Measurements from ENCODE around the gene NECTIN2. TPM values are rescaled to one million over a fixed set of nuclear protein-coding genes. Genes with fewer than 3 reads are reported as not detected.

The NECTIN2 gene
- total and polyA plus RNA-seq, 7 donors = 9.0 to 32.9 (median 18.1) TPM

DNA sequence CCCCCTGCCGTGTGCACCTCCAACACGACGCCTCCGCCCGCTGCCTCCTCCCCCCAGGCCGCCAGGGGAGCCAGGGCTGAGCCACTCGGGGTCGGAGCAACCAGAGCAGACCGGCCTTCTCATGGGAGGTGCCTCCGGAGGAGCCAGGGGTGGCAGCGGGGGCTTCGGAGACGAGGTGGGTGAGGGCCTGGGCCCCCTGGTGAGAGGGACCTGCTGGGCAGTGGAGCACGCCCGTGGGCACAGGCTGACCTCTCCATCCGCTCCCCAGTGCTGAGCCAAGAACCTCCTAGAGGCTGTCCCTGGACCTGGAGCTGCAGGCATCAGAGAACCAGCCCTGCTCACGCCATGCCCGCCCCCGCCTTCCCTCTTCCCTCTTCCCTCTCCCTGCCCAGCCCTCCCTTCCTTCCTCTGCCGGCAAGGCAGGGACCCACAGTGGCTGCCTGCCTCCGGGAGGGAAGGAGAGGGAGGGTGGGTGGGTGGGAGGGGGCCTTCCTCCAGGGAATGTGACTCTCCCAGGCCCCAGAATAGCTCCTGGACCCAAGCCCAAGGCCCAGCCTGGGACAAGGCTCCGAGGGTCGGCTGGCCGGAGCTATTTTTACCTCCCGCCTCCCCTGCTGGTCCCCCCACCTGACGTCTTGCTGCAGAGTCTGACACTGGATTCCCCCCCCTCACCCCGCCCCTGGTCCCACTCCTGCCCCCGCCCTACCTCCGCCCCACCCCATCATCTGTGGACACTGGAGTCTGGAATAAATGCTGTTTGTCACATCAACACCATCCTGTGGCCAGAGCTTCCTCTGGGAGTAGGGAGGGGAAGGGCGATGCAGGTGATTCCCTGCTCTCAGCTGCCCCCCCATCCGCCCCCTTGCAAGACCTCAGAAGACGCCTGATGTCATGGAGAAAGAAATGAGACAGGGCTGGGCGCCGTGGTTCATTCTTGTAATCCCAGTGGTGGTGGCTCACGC lies 25.2 kb upstream of the NECTIN2 start:
- 48 to 59% (median 54%) methylated on average over 24 to 35 of the region's 35 CpGs for WGBS, 3 donors
- H3K4me1 ChIP-seq = no peaks in the 10 kb centered on the region

DNA sequence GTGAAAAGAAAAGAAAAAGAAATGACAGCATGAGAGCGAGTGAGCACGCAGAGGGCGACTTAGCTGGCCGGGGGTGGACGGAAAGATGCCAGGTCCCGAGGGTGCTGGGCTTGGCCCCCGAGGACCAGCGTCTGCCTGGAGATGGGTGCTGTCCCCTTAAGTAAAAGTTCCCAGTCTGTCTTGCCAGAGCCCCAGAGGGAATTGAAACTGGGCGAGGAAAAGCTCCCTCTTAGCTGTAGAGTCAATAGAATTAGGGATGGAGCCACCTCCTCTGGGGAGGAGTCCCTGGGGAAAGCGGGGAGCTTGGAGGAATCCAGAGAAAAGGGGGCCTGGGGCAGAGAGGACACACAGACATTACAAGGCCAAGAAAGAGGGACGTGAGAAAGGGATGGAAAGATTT lies 23.9 kb upstream of the NECTIN2 start:
- no peak for ATAC-seq
- H3K9me3 ChIP-seq = no peaks in the 10 kb centered on the region
- no peak overlapping the region for H3K4me3 ChIP-seq
- intact Hi-C loops (cut with DNase I) = no loop called here
- WGBS, 3 donors = 54 to 62% (median 55%) methylated on average over 11 of the region's 11 CpGs
- TF ChIP-seq, protein P1, sequence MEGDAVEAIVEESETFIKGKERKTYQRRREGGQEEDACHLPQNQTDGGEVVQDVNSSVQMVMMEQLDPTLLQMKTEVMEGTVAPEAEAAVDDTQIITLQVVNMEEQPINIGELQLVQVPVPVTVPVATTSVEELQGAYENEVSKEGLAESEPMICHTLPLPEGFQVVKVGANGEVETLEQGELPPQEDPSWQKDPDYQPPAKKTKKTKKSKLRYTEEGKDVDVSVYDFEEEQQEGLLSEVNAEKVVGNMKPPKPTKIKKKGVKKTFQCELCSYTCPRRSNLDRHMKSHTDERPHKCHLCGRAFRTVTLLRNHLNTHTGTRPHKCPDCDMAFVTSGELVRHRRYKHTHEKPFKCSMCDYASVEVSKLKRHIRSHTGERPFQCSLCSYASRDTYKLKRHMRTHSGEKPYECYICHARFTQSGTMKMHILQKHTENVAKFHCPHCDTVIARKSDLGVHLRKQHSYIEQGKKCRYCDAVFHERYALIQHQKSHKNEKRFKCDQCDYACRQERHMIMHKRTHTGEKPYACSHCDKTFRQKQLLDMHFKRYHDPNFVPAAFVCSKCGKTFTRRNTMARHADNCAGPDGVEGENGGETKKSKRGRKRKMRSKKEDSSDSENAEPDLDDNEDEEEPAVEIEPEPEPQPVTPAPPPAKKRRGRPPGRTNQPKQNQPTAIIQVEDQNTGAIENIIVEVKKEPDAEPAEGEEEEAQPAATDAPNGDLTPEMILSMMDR (IDR thresholded peaks at IDR 0.05) = no peak
- H3K27ac ChIP-seq = peak overlapping the region; percentile 36
- no peak for DNase-seq
- H3K36me3 ChIP-seq (ENCODE audit: insufficient read depth in 1 of 2, low read depth in 1 of 2) = no peaks in the 10 kb centered on the region
- H3K27me3 ChIP-seq (ENCODE audit: insufficient read depth in 3 of 3, low read length in 2 of 3) = no peaks in the 10 kb centered on the region
- H3K4me1 ChIP-seq = no peaks in the 10 kb centered on the region

More for the DNA sequence above, 25.2 kb upstream of the NECTIN2 start:
- H3K36me3 ChIP-seq (ENCODE audit: insufficient read depth in 1 of 2, low read depth in 1 of 2) = no peaks in the 10 kb centered on the region
- TF ChIP-seq, protein P1 (IDR thresholded peaks at IDR 0.05) = no peak
- peak overlapping the region; percentile 36 for H3K27ac ChIP-seq
- H3K27me3 ChIP-seq (ENCODE audit: insufficient read depth in 3 of 3, low read length in 2 of 3) = no peaks in the 10 kb centered on the region
- DNase-seq (peak; percentile 52 to 69), ATAC-seq (peak; percentile 17 to 67 (median 57))
- H3K9me3 ChIP-seq = no peaks in the 10 kb centered on the region
- no peak overlapping the region for H3K4me3 ChIP-seq
- intact Hi-C loops (cut with DNase I) = no loop called here

DNA sequence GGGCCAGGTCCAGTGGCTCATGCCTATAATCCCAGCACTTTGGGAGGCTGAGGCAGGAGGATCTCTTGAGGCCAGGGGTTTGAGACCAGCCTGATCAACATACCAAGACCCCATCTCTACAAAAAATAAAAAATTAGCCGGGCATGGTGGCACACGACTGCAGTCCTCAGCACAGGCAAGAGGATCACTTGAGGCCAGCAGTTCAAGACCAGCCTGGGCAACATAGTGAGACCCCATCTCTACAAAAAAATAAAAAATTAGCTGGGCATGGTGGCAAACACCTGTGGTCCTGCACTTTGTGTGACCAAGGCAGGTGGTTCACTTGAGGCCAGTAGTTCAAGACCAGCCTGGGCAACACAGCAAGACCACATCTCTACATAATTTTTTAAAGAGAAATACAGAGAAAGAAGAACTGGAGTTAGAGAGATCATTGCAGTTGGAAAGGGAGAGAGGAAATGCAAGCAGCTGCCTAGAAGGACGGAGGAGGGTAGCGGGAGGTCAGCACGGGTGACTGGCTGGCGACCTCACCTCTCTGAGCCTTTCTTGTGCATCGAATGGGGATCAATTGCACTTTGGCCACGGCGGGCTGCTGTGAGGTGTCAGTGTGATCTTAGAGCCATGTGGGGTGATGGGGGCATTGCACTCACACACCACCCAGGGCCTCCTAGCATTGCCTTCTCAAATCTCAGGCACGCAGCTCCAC lies 23.3 kb upstream of the NECTIN2 start:
- ATAC-seq (no peak), DNase-seq (no peak)
- H3K4me1 ChIP-seq = no peaks in the 10 kb centered on the region
- no peak overlapping the region for H3K27ac ChIP-seq
- H3K4me3 ChIP-seq = no peak overlapping the region
- H3K36me3 ChIP-seq (ENCODE audit: insufficient read depth in 1 of 2, low read depth in 1 of 2) = no peaks in the 10 kb centered on the region
- WGBS, 3 donors = 52 to 59% (median 52%) methylated on average over 10 of the region's 10 CpGs
- no peaks in the 10 kb centered on the region for H3K27me3 ChIP-seq (ENCODE audit: insufficient read depth in 3 of 3, low read length in 2 of 3)
- no peaks in the 10 kb centered on the region for H3K9me3 ChIP-seq
- TF ChIP-seq, protein P1 (IDR thresholded peaks at IDR 0.05) = no peak
- intact Hi-C loops (cut with DNase I) = no loop called here

DNA sequence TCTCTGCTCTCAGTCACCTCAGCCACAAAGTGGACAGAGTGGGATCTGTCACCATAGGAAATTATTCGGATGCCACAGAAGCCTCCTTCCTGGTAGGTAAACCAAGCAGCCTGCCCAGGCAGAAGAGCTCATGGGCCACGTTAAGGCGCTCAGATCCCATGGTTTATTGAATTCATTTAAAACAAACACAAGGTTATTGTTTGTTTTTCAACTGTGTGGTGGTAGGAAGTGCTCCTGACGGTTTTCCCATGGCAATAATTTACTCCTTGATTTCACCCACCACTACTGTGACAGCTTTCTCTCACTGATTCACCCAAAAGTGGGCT lies 22.8 kb upstream of the NECTIN2 start:
- H3K27ac ChIP-seq = no peak overlapping the region

More for the DNA sequence above, 22.8 kb upstream of the NECTIN2 start:
- Histone ChIP-seq H3K9me3 (no peaks in the 10 kb centered on the region), H3K4me3 (no peak overlapping the region), H3K27me3 (ENCODE audit: insufficient read depth in 3 of 3, low read length in 2 of 3) (no peaks in the 10 kb centered on the region), H3K36me3 (ENCODE audit: insufficient read depth in 1 of 2, low read depth in 1 of 2) (no peaks in the 10 kb centered on the region), H3K4me1 (no peaks in the 10 kb centered on the region)
- DNase-seq (no peak), ATAC-seq (no peak)
- TF ChIP-seq, protein P1 (IDR thresholded peaks at IDR 0.05) = no peak
- intact Hi-C loops (cut with DNase I) = no loop called here
- WGBS, 3 donors = 47 to 75% (median 57%) methylated on average over 4 of the region's 4 CpGs
